Hindlimb muscle (tissue), 1 donor: Measurements from ENCODE around the gene SRC. TPM values are rescaled to one million over a fixed set of nuclear protein-coding genes. Genes with fewer than 3 reads are reported as not detected.

Source experiments
- DNase-seq: peaks from one replicate; pipeline ENCODE4 v3.0.0-alpha.2; 2013
- polyA plus RNA-seq: library from polyadenylated mRNA; unstranded; fragments of 120-200 nt; gene quantifications from one replicate; pipeline ENCODE4 v1.2.1, GENCODE V29; 2013; ENCODE audit not compliant: insufficient read length

Gene SRC
- polyA plus RNA-seq, 1 donor, result 19.5 TPM

- DNase-seq, result no peak
Observed at GRCh38 chr20:37315452-37316110, 30.4 kb upstream of the SRC start.

- DNase-seq, result no peak
Observed at GRCh38 chr20:37316116-37316774, 29.7 kb upstream of the SRC start.

- DNase-seq, result no peak
Observed at GRCh38 chr20:37316775-37317170, 29.2 kb upstream of the SRC start.

GRCh38 chr20:37317316-37317715 lies 28.6 kb upstream of the SRC start:
- DNase-seq, result no peak

- no peak for DNase-seq
Observed at GRCh38 chr20:37317994-37318640, 27.8 kb upstream of the SRC start.

- DNase-seq, result no peak
Observed at GRCh38 chr20:37319151-37319671, 26.7 kb upstream of the SRC start.

GRCh38 chr20:37323985-37324384 lies 22.0 kb upstream of the SRC start:
- DNase-seq, result no peak

GRCh38 chr20:37325206-37325605 lies 20.7 kb upstream of the SRC start:
- DNase-seq, result no peak

GRCh38 chr20:37326666-37327065 lies 19.3 kb upstream of the SRC start:
- no peak for DNase-seq

- DNase-seq, result no peak
Observed at GRCh38 chr20:37327748-37328147, 18.2 kb upstream of the SRC start.

GRCh38 chr20:37328149-37328945 lies 17.6 kb upstream of the SRC start:
- no peak for DNase-seq

- no peak for DNase-seq
Observed at GRCh38 chr20:37329481-37330165, 16.3 kb upstream of the SRC start.

GRCh38 chr20:37330316-37330715 lies 15.6 kb upstream of the SRC start:
- no peak for DNase-seq

GRCh38 chr20:37331060-37331857 lies 14.7 kb upstream of the SRC start:
- no peak for DNase-seq

GRCh38 chr20:37333130-37333847 lies 12.7 kb upstream of the SRC start:
- DNase-seq, result no peak

GRCh38 chr20:37333848-37334318 lies 12.1 kb upstream of the SRC start:
- DNase-seq, result no peak

GRCh38 chr20:37334450-37334849 lies 11.5 kb upstream of the SRC start:
- DNase-seq, result no peak

GRCh38 chr20:37335642-37336368 lies 10.1 kb upstream of the SRC start:
- no peak for DNase-seq

GRCh38 chr20:37336369-37337207 lies 9.4 kb upstream of the SRC start:
- no peak for DNase-seq
